HepG2 (cell line): ENCODE measurements around the gene GLIS2. TPM values are rescaled to one million over a fixed set of nuclear protein-coding genes. Genes with fewer than 3 reads are reported as not detected.

Source experiments
- AKAP8 ChIP-seq: sonication (generic); formaldehyde crosslinking; IDR thresholded peaks from 2 replicates; pipeline ENCODE4 v1.5.1; 2020; ENCODE audit warnings: mild to moderate bottlenecking, missing genetic modification reagents
- HNRNPL ChIP-seq: fragments of 200-400 bp; formaldehyde crosslinking; IDR thresholded peaks from 2 replicates; pipeline ENCODE4 v1.6.1; 2017; ENCODE audit warnings: mild to moderate bottlenecking, low read depth, low read length
- KLF12 ChIP-seq: sonication (generic); formaldehyde crosslinking; IDR thresholded peaks from 2 replicates; pipeline ENCODE4 v1.4.0; 2020; ENCODE audit warnings: missing genetic modification reagents, borderline replicate concordance
- ZMYM3 ChIP-seq: sonication (generic); formaldehyde crosslinking; IDR thresholded peaks from 2 replicates; pipeline ENCODE4 v1.5.1; 2020; ENCODE audit warnings: mild to moderate bottlenecking, missing genetic modification reagents
- ZNF274 ChIP-seq: sonication (generic); formaldehyde crosslinking; IDR thresholded peaks from 2 replicates; pipeline ENCODE4 v1.5.1; 2020; ENCODE audit warnings: mild to moderate bottlenecking, missing genetic modification reagents
- ZNF607 ChIP-seq: sonication (generic); formaldehyde crosslinking; IDR thresholded peaks from 2 replicates; pipeline ENCODE4 v1.5.1; 2020; ENCODE audit warnings: missing genetic modification reagents, mild to moderate bottlenecking, borderline replicate concordance
- ZNF713 ChIP-seq: sonication (generic); formaldehyde crosslinking; IDR thresholded peaks from 2 replicates; pipeline ENCODE4 v1.4.0; 2020; ENCODE audit warnings: mild to moderate bottlenecking, missing genetic modification reagents
- polyA plus RNA-seq, 8 experiments: library from polyadenylated mRNA; depleted of rRNA in 3 of 8; stranded (reverse) in 7 of 8; unstranded in 1 of 8; fragments of >200 nt; fragmentation: Illumina TruSeq in 4 of 8; extraction: Trizol in 4 of 8; gene quantifications; 2 replicates each; pipeline versions ENCODE4 v1.2.1 to v1.2.3, GENCODE V29; 2011 to 2016; ENCODE audit warnings: low read depth in 4 of 8, missing spikeins in 1 of 8, mixed read lengths in 1 of 8; ENCODE audit not compliant: insufficient read depth in 1 of 8
- total RNA-seq, 5 experiments: library from RNA; depleted of rRNA; stranded (reverse); fragments of >200 nt; fragmentation: Illumina TruSeq; extraction: Trizol; gene quantifications; 2 replicates each; pipeline ENCODE4 v1.2.3, GENCODE V29; 2016; ENCODE audit warnings: low read depth in 1 of 5
- TF ChIP-seq, protein P1 (sequence below), 2 experiments: IDR thresholded peaks; 2 replicates each; pipeline ENCODE4 v1.6.1; 2011 to 2012; ENCODE audit warnings: low read length in 2 of 2, borderline replicate concordance in 1 of 2, low read depth in 1 of 2, mild to moderate bottlenecking in 1 of 2, moderate library complexity in 1 of 2
- TF ChIP-seq, protein P2 (sequence below), 2 experiments: sonication (generic) in 1 of 2; formaldehyde crosslinking in 1 of 2; IDR thresholded peaks; 2 replicates each; pipeline versions ENCODE4 v1.4.0 to v1.6.1; 2018 to 2020; ENCODE audit warnings: missing genetic modification reagents in 2 of 2, borderline replicate concordance in 1 of 2, low read depth in 1 of 2, mild to moderate bottlenecking in 1 of 2, missing biosample characterization in 1 of 2

GLIS2 gene
- total and polyA plus RNA-seq, 2 of the 13 experiments (the other 11 are each of a cell fraction or from before 2014, with no cell fraction given), result 0.28 to 0.29 TPM

DNA sequence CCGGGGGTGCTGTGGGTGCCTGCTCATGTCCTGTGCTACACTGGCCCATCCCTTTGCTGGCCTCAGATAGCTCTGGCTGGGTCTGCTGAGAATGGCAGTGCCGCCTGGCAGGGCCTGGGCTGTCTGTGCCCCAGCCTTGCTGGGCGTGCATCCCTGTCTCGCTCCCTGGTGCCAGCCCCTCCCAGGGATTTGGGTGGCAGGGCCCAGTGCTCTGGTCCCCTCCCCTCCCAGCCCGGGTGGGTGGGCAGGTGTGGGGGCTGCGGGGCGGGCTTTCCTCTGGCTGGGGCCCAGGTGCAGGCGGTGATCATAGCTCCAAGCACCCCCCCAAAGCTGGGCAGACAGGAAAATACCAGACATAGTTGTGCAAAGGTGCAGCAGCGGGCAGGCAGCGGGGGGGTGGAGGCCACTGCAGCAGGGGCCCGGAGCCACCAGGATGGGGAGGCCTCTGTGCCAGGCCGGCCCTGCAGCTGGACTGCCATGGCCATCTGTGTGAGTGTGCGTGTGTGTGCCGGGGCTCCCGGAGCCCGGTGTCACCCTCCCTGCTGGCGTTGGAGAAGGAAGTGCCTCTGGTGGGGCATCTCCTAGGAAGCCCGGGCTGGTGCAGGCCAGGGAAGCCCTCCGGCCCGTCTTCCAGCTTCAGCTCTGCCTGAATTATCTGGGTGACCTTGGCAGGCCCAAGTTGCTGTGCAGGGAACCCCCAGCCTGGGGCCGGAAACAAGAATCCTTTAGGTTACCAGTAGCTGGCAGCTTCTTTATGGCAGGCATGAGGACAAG, 7.4 kb downstream of the GLIS2 start (continued):
- TF ChIP-seq, protein P1, sequence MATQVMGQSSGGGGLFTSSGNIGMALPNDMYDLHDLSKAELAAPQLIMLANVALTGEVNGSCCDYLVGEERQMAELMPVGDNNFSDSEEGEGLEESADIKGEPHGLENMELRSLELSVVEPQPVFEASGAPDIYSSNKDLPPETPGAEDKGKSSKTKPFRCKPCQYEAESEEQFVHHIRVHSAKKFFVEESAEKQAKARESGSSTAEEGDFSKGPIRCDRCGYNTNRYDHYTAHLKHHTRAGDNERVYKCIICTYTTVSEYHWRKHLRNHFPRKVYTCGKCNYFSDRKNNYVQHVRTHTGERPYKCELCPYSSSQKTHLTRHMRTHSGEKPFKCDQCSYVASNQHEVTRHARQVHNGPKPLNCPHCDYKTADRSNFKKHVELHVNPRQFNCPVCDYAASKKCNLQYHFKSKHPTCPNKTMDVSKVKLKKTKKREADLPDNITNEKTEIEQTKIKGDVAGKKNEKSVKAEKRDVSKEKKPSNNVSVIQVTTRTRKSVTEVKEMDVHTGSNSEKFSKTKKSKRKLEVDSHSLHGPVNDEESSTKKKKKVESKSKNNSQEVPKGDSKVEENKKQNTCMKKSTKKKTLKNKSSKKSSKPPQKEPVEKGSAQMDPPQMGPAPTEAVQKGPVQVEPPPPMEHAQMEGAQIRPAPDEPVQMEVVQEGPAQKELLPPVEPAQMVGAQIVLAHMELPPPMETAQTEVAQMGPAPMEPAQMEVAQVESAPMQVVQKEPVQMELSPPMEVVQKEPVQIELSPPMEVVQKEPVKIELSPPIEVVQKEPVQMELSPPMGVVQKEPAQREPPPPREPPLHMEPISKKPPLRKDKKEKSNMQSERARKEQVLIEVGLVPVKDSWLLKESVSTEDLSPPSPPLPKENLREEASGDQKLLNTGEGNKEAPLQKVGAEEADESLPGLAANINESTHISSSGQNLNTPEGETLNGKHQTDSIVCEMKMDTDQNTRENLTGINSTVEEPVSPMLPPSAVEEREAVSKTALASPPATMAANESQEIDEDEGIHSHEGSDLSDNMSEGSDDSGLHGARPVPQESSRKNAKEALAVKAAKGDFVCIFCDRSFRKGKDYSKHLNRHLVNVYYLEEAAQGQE (IDR thresholded peaks at IDR 0.05; ENCODE audit: borderline replicate concordance in 1 of 2, low read depth in 1 of 2, low read length in 2 of 2), result no peak
- TF ChIP-seq, protein P2, sequence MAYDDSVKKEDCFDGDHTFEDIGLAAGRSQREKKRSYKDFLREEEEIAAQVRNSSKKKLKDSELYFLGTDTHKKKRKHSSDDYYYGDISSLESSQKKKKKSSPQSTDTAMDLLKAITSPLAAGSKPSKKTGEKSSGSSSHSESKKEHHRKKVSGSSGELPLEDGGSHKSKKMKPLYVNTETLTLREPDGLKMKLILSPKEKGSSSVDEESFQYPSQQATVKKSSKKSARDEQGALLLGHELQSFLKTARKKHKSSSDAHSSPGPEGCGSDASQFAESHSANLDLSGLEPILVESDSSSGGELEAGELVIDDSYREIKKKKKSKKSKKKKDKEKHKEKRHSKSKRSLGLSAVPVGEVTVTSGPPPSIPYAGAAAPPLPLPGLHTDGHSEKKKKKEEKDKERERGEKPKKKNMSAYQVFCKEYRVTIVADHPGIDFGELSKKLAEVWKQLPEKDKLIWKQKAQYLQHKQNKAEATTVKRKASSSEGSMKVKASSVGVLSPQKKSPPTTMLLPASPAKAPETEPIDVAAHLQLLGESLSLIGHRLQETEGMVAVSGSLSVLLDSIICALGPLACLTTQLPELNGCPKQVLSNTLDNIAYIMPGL (CRISPR knock-in tag; IDR thresholded peaks at IDR 0.05; ENCODE audit: borderline replicate concordance in 1 of 2, low read depth in 1 of 2), result 0 out of 4 replicates have a peak, but pooled peaks of 1 of the 2 experiments have one; percentile 23
- TF ChIP-seq AKAP8 (CRISPR knock-in tag) (no peak), ZMYM3 (no peak), KLF12 (CRISPR knock-in tag) (0 out of 2 replicates have a peak, but pooled peaks have one; percentile 38), HNRNPL (peak; percentile 84), ZNF713 (CRISPR knock-in tag) (no peak), ZNF274 (CRISPR knock-in tag) (no peak), ZNF607 (CRISPR knock-in tag) (no peak)
